ENCODE measurements around the gene C1orf21.

Gene C1orf21

GRCh38 chr1:184456189-184456588, 69.4 kb downstream of the C1orf21 start:
- Histone ChIP-seq H3K9ac (ENCODE audit: low read length) (no peak overlapping the region), H3K9me2 (ENCODE audit: low read depth, low read length) (no peaks in the 10 kb centered on the region), H3F3A (ENCODE audit: insufficient read depth, low read length) (no peaks in the 10 kb centered on the region), H3K4me2 (ENCODE audit: low read length) (no peak overlapping the region), H3K79me2 (ENCODE audit: insufficient read depth, low read length) (no peaks in the 10 kb centered on the region), H2AFZ (ENCODE audit: low read length) (no peak overlapping the region), H3K9me3 (ENCODE audit: low read length) (no peaks in the 10 kb centered on the region), H3K27ac (ENCODE audit: low read depth, low read length, poor library complexity, severe bottlenecking) (no peak overlapping the region), H3K4me3 (ENCODE audit: low read depth, low read length, poor library complexity, severe bottlenecking) (no peak overlapping the region), H3K4me1 (ENCODE audit: insufficient read depth, low read length, severe bottlenecking) (no peaks in the 10 kb centered on the region), H3K36me3 (ENCODE audit: insufficient read depth, low read length) (no peaks in the 10 kb centered on the region), H3K27me3 (ENCODE audit: insufficient read depth, low read length) (no peaks in the 10 kb centered on the region), H4K20me1 (ENCODE audit: insufficient read depth, low read length) (no peaks in the 10 kb centered on the region)
- TF ChIP-seq CTCF (IDR thresholded peaks at IDR 0.05; ENCODE audit: low read length) (no peak), EZH2 (IDR thresholded peaks at IDR 0.05; ENCODE audit: borderline replicate concordance, low read length) (no peak)

GRCh38 chr1:184457500-184457899, 70.7 kb downstream of the C1orf21 start:
- Histone ChIP-seq H3K4me2 (ENCODE audit: low read length) (no peak overlapping the region), H3K27me3 (ENCODE audit: insufficient read depth, low read length) (no peaks in the 10 kb centered on the region), H3K9me2 (ENCODE audit: low read depth, low read length) (no peaks in the 10 kb centered on the region), H3K9ac (ENCODE audit: low read length) (no peak overlapping the region), H3K27ac (ENCODE audit: low read depth, low read length, poor library complexity, severe bottlenecking) (no peak overlapping the region), H3K4me3 (ENCODE audit: low read depth, low read length, poor library complexity, severe bottlenecking) (no peak overlapping the region), H4K20me1 (ENCODE audit: insufficient read depth, low read length) (no peaks in the 10 kb centered on the region), H3F3A (ENCODE audit: insufficient read depth, low read length) (no peaks in the 10 kb centered on the region), H3K9me3 (ENCODE audit: low read length) (no peaks in the 10 kb centered on the region), H3K79me2 (ENCODE audit: insufficient read depth, low read length) (no peaks in the 10 kb centered on the region), H3K36me3 (ENCODE audit: insufficient read depth, low read length) (no peaks in the 10 kb centered on the region), H3K4me1 (ENCODE audit: insufficient read depth, low read length, severe bottlenecking) (no peaks in the 10 kb centered on the region), H2AFZ (ENCODE audit: low read length) (no peak overlapping the region)
- TF ChIP-seq CTCF (IDR thresholded peaks at IDR 0.05; ENCODE audit: low read length) (no peak), EZH2 (IDR thresholded peaks at IDR 0.05; ENCODE audit: borderline replicate concordance, low read length) (no peak)

GRCh38 chr1:184461321-184461720, 74.5 kb downstream of the C1orf21 start:
- TF ChIP-seq EZH2 (IDR thresholded peaks at IDR 0.05; ENCODE audit: borderline replicate concordance, low read length) (no peak), CTCF (IDR thresholded peaks at IDR 0.05; ENCODE audit: low read length) (no peak)
- no peaks in the 10 kb centered on the region for H4K20me1 ChIP-seq (ENCODE audit: insufficient read depth, low read length)
- no peaks in the 10 kb centered on the region for H3F3A ChIP-seq (ENCODE audit: insufficient read depth, low read length)
- no peaks in the 10 kb centered on the region for H3K79me2 ChIP-seq (ENCODE audit: insufficient read depth, low read length)
- no peaks in the 10 kb centered on the region for H3K27me3 ChIP-seq (ENCODE audit: insufficient read depth, low read length)
- no peak overlapping the region for H3K27ac ChIP-seq (ENCODE audit: low read depth, low read length, poor library complexity, severe bottlenecking)
- H3K4me2 ChIP-seq (ENCODE audit: low read length) = no peak overlapping the region
- no peak overlapping the region for H3K9ac ChIP-seq (ENCODE audit: low read length)
- no peaks in the 10 kb centered on the region for H3K36me3 ChIP-seq (ENCODE audit: insufficient read depth, low read length)
- no peaks in the 10 kb centered on the region for H3K4me1 ChIP-seq (ENCODE audit: insufficient read depth, low read length, severe bottlenecking)
- H3K9me3 ChIP-seq (ENCODE audit: low read length) = no peaks in the 10 kb centered on the region
- no peak overlapping the region for H2AFZ ChIP-seq (ENCODE audit: low read length)
- H3K4me3 ChIP-seq (ENCODE audit: low read depth, low read length, poor library complexity, severe bottlenecking) = no peak overlapping the region
- no peaks in the 10 kb centered on the region for H3K9me2 ChIP-seq (ENCODE audit: low read depth, low read length)
